ENCODE data around the gene GJB2.

- TF ChIP-seq, protein P1, sequence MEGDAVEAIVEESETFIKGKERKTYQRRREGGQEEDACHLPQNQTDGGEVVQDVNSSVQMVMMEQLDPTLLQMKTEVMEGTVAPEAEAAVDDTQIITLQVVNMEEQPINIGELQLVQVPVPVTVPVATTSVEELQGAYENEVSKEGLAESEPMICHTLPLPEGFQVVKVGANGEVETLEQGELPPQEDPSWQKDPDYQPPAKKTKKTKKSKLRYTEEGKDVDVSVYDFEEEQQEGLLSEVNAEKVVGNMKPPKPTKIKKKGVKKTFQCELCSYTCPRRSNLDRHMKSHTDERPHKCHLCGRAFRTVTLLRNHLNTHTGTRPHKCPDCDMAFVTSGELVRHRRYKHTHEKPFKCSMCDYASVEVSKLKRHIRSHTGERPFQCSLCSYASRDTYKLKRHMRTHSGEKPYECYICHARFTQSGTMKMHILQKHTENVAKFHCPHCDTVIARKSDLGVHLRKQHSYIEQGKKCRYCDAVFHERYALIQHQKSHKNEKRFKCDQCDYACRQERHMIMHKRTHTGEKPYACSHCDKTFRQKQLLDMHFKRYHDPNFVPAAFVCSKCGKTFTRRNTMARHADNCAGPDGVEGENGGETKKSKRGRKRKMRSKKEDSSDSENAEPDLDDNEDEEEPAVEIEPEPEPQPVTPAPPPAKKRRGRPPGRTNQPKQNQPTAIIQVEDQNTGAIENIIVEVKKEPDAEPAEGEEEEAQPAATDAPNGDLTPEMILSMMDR (IDR thresholded peaks at IDR 0.05), result no peak
- no peak for TF ChIP-seq POLR2A (IDR thresholded peaks at IDR 0.05)
- TF ChIP-seq EP300 (IDR thresholded peaks at IDR 0.05), result no peak
- TF ChIP-seq POLR2AphosphoS5 (IDR thresholded peaks at IDR 0.05), result no peak
These were observed 35.5 kb downstream of the GJB2 start for GRCh38 chr13:20157151-20157796.

All from suprapubic skin (tissue), 4 donors.